IMR-90 (cell line): Measurements from ENCODE around the gene NUP93. TPM values are rescaled to one million over a fixed set of nuclear protein-coding genes. Genes with fewer than 3 reads are reported as not detected.
"Not testable (repeated sequence)": the region's sequence is repeated elsewhere in the genome, so short reads cannot be mapped to it uniquely, and the experiment has no call there.

ENCODE experiments used
- ATAC-seq: fragments of 200-7000 bp; cut with Tn5 transposase; 2 replicates; pipeline ENCODE4 v1.9.1; 2020; ENCODE audit warnings: low read depth, mild to moderate bottlenecking, moderate library complexity
- BruUV-seq: library from RNA; stranded (reverse); fragments of 400-500 nt; replicated peaks from 2 replicates; lab custom pipeline; 2021; lab: Mats Ljungman, UMichigan
- CTCF ChIA-PET: fragments of 300-600 bp; formaldehyde crosslinking; extraction: SDS; loops from one replicate; lab custom pipeline; 2021; ENCODE audit warnings: antibody characterized with exemption; lab: Yijun Ruan, JAX
- POLR2A ChIA-PET: fragments of 300-600 bp; sonication (Branson Sonifier 250); formaldehyde crosslinking; loops from one replicate; lab custom pipeline; 2022; ENCODE audit warnings: antibody characterized with exemption; ENCODE audit not compliant: unreplicated experiment; lab: Charles Lee
- DNase-seq: peaks from one replicate; pipeline ENCODE4 v3.0.0; 2013
- H2AFZ ChIP-seq: replicated peaks from 2 replicates; pipeline ENCODE3; 2013; ENCODE audit warnings: low read length, mild to moderate bottlenecking; ENCODE audit not compliant: poor library complexity
- H2AK5ac ChIP-seq: 2 replicates; pipeline ENCODE4 v1.6.1; 2013; ENCODE audit warnings: low read depth, low read length, inconsistent platforms
- H2AK9ac ChIP-seq: replicated peaks from 2 replicates; pipeline ENCODE3; 2013; ENCODE audit warnings: mild to moderate bottlenecking, low read depth, low read length, moderate library complexity; ENCODE audit not compliant: poor library complexity
- H2BK120ac ChIP-seq: 2 replicates; pipeline ENCODE4 v1.6.1; 2013; ENCODE audit warnings: low read depth, low read length, inconsistent platforms
- H2BK15ac ChIP-seq: 3 replicates; pipeline ENCODE4 v1.6.1; 2013; ENCODE audit warnings: low read depth, low read length, inconsistent platforms
- H2BK20ac ChIP-seq: 2 replicates; pipeline ENCODE4 v1.6.1; 2013; ENCODE audit warnings: low read depth, mild to moderate bottlenecking, inconsistent platforms, low read length, moderate library complexity
- H2BK5ac ChIP-seq: 2 replicates; pipeline ENCODE4 v1.6.1; 2013; ENCODE audit warnings: mild to moderate bottlenecking, low read depth, low read length, inconsistent platforms; ENCODE audit not compliant: poor library complexity, severe bottlenecking
- H3K14ac ChIP-seq: replicated peaks from 2 replicates; pipeline ENCODE4 v1.6.1; 2013; ENCODE audit warnings: low read depth, low read length, inconsistent platforms
- H3K18ac ChIP-seq: 2 replicates; pipeline ENCODE4 v1.6.1; 2013; ENCODE audit warnings: low read depth, low read length, control low read depth
- H3K23ac ChIP-seq: 2 replicates; pipeline ENCODE4 v1.6.1; 2013; ENCODE audit warnings: low read depth, low read length, inconsistent platforms
- H3K27ac ChIP-seq: 2 replicates; pipeline ENCODE4 v1.5.1; 2013; ENCODE audit warnings: mild to moderate bottlenecking, control low read depth, low read length; ENCODE audit not compliant: insufficient read depth
- H3K27me3 ChIP-seq: 2 replicates; pipeline ENCODE4 v1.6.1; 2013; ENCODE audit warnings: low read length; ENCODE audit not compliant: control insufficient read depth, insufficient read depth
- H3K36me3 ChIP-seq: 2 replicates; pipeline ENCODE4 v1.6.1; 2013; ENCODE audit warnings: low read length, mixed read lengths; ENCODE audit not compliant: control insufficient read depth, insufficient read depth
- H3K4ac ChIP-seq: 2 replicates; pipeline ENCODE4 v1.6.1; 2013; ENCODE audit warnings: low read depth, low read length, inconsistent platforms
- H3K4me1 ChIP-seq: 2 replicates; pipeline ENCODE4 v1.6.1; 2013; ENCODE audit warnings: low read length, mixed read lengths; ENCODE audit not compliant: control insufficient read depth, insufficient read depth
- H3K4me2 ChIP-seq: 2 replicates; pipeline ENCODE4 v1.6.1; 2013; ENCODE audit warnings: low read depth, mild to moderate bottlenecking, control low read depth, low read length, moderate library complexity
- H3K4me3 ChIP-seq: 2 replicates; pipeline ENCODE4 v1.5.1; 2013; ENCODE audit warnings: low read depth, mild to moderate bottlenecking, control low read depth, low read length, moderate library complexity; ENCODE audit not compliant: insufficient read depth
- H3K56ac ChIP-seq: 2 replicates; pipeline ENCODE4 v1.6.1; 2013; ENCODE audit warnings: low read length, inconsistent platforms; ENCODE audit not compliant: insufficient read depth; ENCODE audit errors: extremely low read depth
- H3K79me1 ChIP-seq, 2 experiments: 2 replicates each; pipeline ENCODE4 v1.6.1; 2013; ENCODE audit warnings: low read length in 2 of 2, inconsistent platforms in 1 of 2, low read depth in 1 of 2
- H3K9ac ChIP-seq: 2 replicates; pipeline ENCODE4 v1.6.1; 2013; ENCODE audit warnings: low read depth, low read length, control low read depth
- H3K9me1 ChIP-seq: 2 replicates; pipeline ENCODE4 v1.6.1; 2013; ENCODE audit warnings: low read length, inconsistent platforms; ENCODE audit not compliant: insufficient read depth
- H3K9me3 ChIP-seq: 2 replicates; pipeline ENCODE4 v1.6.1; 2013; ENCODE audit warnings: low read length; ENCODE audit not compliant: control insufficient read depth, insufficient read depth
- H4K20me1 ChIP-seq: 2 replicates; pipeline ENCODE4 v1.6.1; 2013; ENCODE audit warnings: low read length, inconsistent platforms; ENCODE audit not compliant: insufficient read depth
- H4K5ac ChIP-seq: 2 replicates; pipeline ENCODE4 v1.6.1; 2013; ENCODE audit warnings: mild to moderate bottlenecking, low read depth, low read length, control low read depth
- H4K8ac ChIP-seq, 2 experiments: 2 replicates each; pipeline ENCODE4 v1.6.1; 2013; ENCODE audit warnings: low read depth in 2 of 2, low read length in 2 of 2, control low read depth in 1 of 2, inconsistent platforms in 1 of 2
- H4K91ac ChIP-seq: 2 replicates; pipeline ENCODE4 v1.6.1; 2013; ENCODE audit warnings: low read depth, low read length, inconsistent platforms; ENCODE audit not compliant: insufficient read depth
- CHD1 ChIP-seq: IDR thresholded peaks from 2 replicates; pipeline ENCODE4 v1.6.1; 2012; ENCODE audit warnings: low read depth, low read length, improper control_type of control experiment
- NFE2L2 ChIP-seq: fragments of 150-350 bp; IDR thresholded peaks from 2 replicates; pipeline ENCODE4 v1.6.1; 2016; ENCODE audit warnings: low read depth, mild to moderate bottlenecking, low read length
- WGBS, 2 experiments: methylation state at CpG; one replicate each; pipeline versions ENCODE4 v1.1.5 to v1.1.7; 2013; ENCODE audit warnings: missing lambda C conversion rate in 2 of 2; ENCODE audit not compliant: insufficient read length in 1 of 2; ENCODE audit errors: extremely low coverage in 2 of 2; 5-methylcytosine and 5-hydroxymethylcytosine counted together
- dilution Hi-C: fragments of 300-500 bp; cut with HindIII; formaldehyde crosslinking; loops from one replicate; pipeline ENCODE4 v1.14.3; 2018; ENCODE audit warnings: low sequenced_read_pairs; ENCODE audit not compliant: unreplicated experiment
- in situ Hi-C: fragments of 300-500 bp; cut with MboI; formaldehyde crosslinking; loops from 3 replicates; pipeline ENCODE4 v1.14.3; 2019; ENCODE audit warnings: low sequenced_read_pairs, inconsistent platforms, mixed read lengths
- intact Hi-C: fragments of 100-400 bp; cut with micrococcal nuclease; formaldehyde crosslinking; loops from 2 replicates; pipeline ENCODE4 v1.10.0; 2022
- polyA plus RNA-seq, 3 experiments: library from polyadenylated mRNA; depleted of rRNA; stranded (reverse); fragments of >200 nt; gene quantifications; 2 replicates each; pipeline ENCODE4 v1.2.3, GENCODE V29; 2012; ENCODE audit warnings: low replicate concordance in 1 of 3
- total RNA-seq: library from RNA; depleted of rRNA; stranded (reverse); fragments of >200 nt; gene quantifications from 2 replicates; pipeline ENCODE4 v1.2.3, GENCODE V29; 2012
- TF ChIP-seq, protein P1 (sequence below): fragments of 150-350 bp; IDR thresholded peaks from 2 replicates; pipeline ENCODE4 v1.6.1; 2017; ENCODE audit warnings: mild to moderate bottlenecking, antibody characterized with exemption, low read length, low read depth

Gene NUP93
- total and polyA plus RNA-seq, 2 of the 4 experiments (the other 2 are of a cell fraction): 54.6 to 72.6 TPM

DNA sequence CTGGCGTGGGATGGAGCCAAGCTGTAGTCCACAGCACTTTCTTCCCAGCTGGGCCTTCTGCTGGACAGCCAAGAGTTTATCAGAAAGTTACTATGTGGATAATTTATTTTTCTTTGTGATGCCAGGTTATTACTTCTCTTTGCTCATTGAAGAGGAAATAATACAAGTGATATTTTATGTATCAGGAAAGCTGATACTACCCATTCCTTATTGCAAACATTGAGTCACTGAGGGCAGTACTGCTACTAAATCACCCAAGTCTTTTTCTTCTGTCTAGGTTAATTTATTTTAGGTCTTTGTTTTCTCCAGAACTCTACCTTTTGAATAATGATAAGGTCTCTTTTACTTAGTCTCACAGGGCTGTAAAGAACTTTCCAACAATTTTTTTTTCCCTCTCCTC, 8.3 kb downstream of the NUP93 start:
- H3K4me2 ChIP-seq: no peak overlapping the region
- H4K5ac ChIP-seq: no peak overlapping the region
- no peak overlapping the region for H2BK120ac ChIP-seq
- H3K9ac ChIP-seq: no peak overlapping the region
- H3K4me3 ChIP-seq: no peak overlapping the region
- H2AK5ac ChIP-seq: no peak overlapping the region
- BruUV-seq: no TSS peak
- POLR2A ChIA-PET: no interaction called here
- TF ChIP-seq NFE2L2 (no peak), CHD1 (no peak)
- TF ChIP-seq, protein P1, sequence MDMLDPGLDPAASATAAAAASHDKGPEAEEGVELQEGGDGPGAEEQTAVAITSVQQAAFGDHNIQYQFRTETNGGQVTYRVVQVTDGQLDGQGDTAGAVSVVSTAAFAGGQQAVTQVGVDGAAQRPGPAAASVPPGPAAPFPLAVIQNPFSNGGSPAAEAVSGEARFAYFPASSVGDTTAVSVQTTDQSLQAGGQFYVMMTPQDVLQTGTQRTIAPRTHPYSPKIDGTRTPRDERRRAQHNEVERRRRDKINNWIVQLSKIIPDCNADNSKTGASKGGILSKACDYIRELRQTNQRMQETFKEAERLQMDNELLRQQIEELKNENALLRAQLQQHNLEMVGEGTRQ: no peak
- no peak overlapping the region for H2BK5ac ChIP-seq
- H4K20me1 ChIP-seq: peaks cover 15% of the 10 kb centered on the region; the same call in 1 of the 2 replicates
- H3K56ac ChIP-seq: no peak overlapping the region
- no peak overlapping the region for H3K23ac ChIP-seq
- no peak overlapping the region for H2BK20ac ChIP-seq
- intact Hi-C loops (no loop called here), dilution Hi-C loops (no loop called here), in situ Hi-C loops (no loop called here)
- no peak overlapping the region for H4K8ac ChIP-seq
- no peak overlapping the region for H3K27ac ChIP-seq
- no peaks in the 10 kb centered on the region for H3K27me3 ChIP-seq
- no peak overlapping the region for H3K14ac ChIP-seq
- CTCF ChIA-PET: no interaction called here
- H3K9me3 ChIP-seq: no peaks in the 10 kb centered on the region
- H3K9me1 ChIP-seq: peaks cover 8% of the 10 kb centered on the region
- H3K79me1 ChIP-seq: peaks cover 42 to 59% of the 10 kb centered on the region in 2 experiments
- no peak overlapping the region for H2BK15ac ChIP-seq
- peaks cover 6% of the 10 kb centered on the region; the same call in 1 of the 2 replicates for H3K4me1 ChIP-seq
- no peak overlapping the region for H3K18ac ChIP-seq
- DNase-seq: peak; percentile 24
- H2AFZ ChIP-seq: no peak overlapping the region
- H3K36me3 ChIP-seq: peaks cover 2% of the 10 kb centered on the region; the same call in 1 of the 2 replicates
- H2AK9ac ChIP-seq: no peak overlapping the region
- H3K4ac ChIP-seq: no peak overlapping the region
- no peak overlapping the region for H4K91ac ChIP-seq
- ATAC-seq: no peak
- no CpG with 5 or more reads among the region's 1 CpG for WGBS, 2 experiments

DNA sequence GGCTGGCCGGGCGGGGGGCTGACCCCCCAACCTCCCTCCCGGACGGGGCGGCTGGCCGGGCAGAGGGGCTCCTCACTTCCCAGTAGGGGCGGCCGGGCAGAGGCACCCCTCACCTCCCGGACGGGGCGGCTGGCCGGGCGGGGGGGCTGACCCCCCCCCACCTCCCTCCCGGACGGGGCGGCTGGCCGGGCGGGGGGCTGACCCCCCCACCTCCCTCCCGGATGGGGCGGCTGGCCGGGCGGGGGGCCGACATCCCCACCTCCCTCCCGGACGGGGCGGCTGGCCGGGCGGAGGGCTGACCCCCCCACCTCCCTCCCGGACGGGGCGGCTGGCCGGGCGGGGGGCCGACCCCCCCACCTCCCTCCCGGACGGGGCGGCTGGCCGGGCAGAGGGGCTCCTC, 9.4 kb downstream of the NUP93 start:
- H2AK5ac ChIP-seq, POLR2A ChIA-PET, H2BK15ac ChIP-seq, DNase-seq, H3K23ac ChIP-seq, H3K14ac ChIP-seq, H4K8ac ChIP-seq, H3K4ac ChIP-seq, H3K27ac ChIP-seq, intact Hi-C loops, H3K36me3 ChIP-seq, H2AK9ac ChIP-seq, H3K4me2 ChIP-seq, H4K5ac ChIP-seq, H3K27me3 ChIP-seq, dilution Hi-C loops, BruUV-seq, CTCF ChIA-PET, H2BK5ac ChIP-seq, H3K18ac ChIP-seq, H2AFZ ChIP-seq, H3K56ac ChIP-seq, H3K9me3 ChIP-seq, H4K91ac ChIP-seq, H2BK120ac ChIP-seq, in situ Hi-C loops, ATAC-seq, H2BK20ac ChIP-seq, H3K9ac ChIP-seq, H3K4me3 ChIP-seq: not testable (repeated sequence)
- Histone ChIP-seq H3K79me1 (peaks cover 47 to 56% of the 10 kb centered on the region in 2 experiments), H4K20me1 (peaks cover 15% of the 10 kb centered on the region; the same call in 1 of the 2 replicates), H3K4me1 (peaks cover 14% of the 10 kb centered on the region), H3K9me1 (peaks cover 11% of the 10 kb centered on the region)
- WGBS, 2 experiments: no CpG with 5 or more reads among the region's 38 CpGs
